ENCODE results near the gene EFNA3. TPM values are rescaled to one million over a fixed set of nuclear protein-coding genes. Genes with fewer than 3 reads are reported as not detected.

EFNA3 gene
- total and polyA plus RNA-seq, 2 donors (not counting 1 experiment from before 2014, with no cell fraction given) = 0.30 to 0.33 TPM

- no peaks in the 10 kb centered on the region for H3K79me2 ChIP-seq (ENCODE audit: control insufficient read depth, insufficient read depth, low read length)
- DNase-seq (ENCODE audit: low read depth in 2 of 2) = no peak
- no peak for TF ChIP-seq EZH2 (IDR thresholded peaks at IDR 0.05; ENCODE audit: low read length, missing control alignments)
- TF ChIP-seq CTCF (conservative IDR thresholded peaks at IDR 0.05 in 1 of 2, IDR thresholded peaks at IDR 0.05 in 1 of 2; ENCODE audit: low read depth in 1 of 2, low read length in 2 of 2) = no peak
- H2AFZ ChIP-seq (ENCODE audit: low read length) = no peak overlapping the region
- no peak overlapping the region for H3K4me3 ChIP-seq (replicated peaks in 1 of 4; ENCODE audit: control extremely low read depth in 1 of 4, insufficient read depth in 1 of 4, low read depth in 3 of 4, low read length in 4 of 4)
- H3K27me3 ChIP-seq (ENCODE audit: control insufficient read depth, insufficient read depth, low read length) = peaks cover 11% of the 10 kb centered on the region
- H3K4me1 ChIP-seq (ENCODE audit: control insufficient read depth, extremely low read depth, insufficient read depth, low read length) = no peaks in the 10 kb centered on the region
- no peak overlapping the region for H3K27ac ChIP-seq (ENCODE audit: insufficient read depth, low read length)
- no peaks in the 10 kb centered on the region for H3K36me3 ChIP-seq (ENCODE audit: control insufficient read depth, insufficient read depth, low read length)
- H3K4me2 ChIP-seq (ENCODE audit: extremely low read depth, insufficient read depth, low read length) = no peak overlapping the region
- H3K9me3 ChIP-seq (ENCODE audit: control insufficient read depth, insufficient read depth, low read depth, low read length) = no peaks in the 10 kb centered on the region
- H4K20me1 ChIP-seq (ENCODE audit: control insufficient read depth, extremely low read depth, insufficient read depth, low read length) = peaks cover 1% of the 10 kb centered on the region
- H3K9ac ChIP-seq (ENCODE audit: insufficient read depth, low read length) = no peak overlapping the region
Observed at GRCh38 chr1:155092641-155093040, 14.0 kb downstream of the EFNA3 start.

- H3K27ac ChIP-seq (ENCODE audit: insufficient read depth, low read length) = no peak overlapping the region
Observed at GRCh38 chr1:155093911-155094621, 15.4 kb downstream of the EFNA3 start.

GRCh38 chr1:155094622-155094948 is 15.9 kb downstream of the EFNA3 start:
- H3K36me3 ChIP-seq (ENCODE audit: control insufficient read depth, insufficient read depth, low read length) = no peaks in the 10 kb centered on the region
- no peaks in the 10 kb centered on the region for H3K9me3 ChIP-seq (ENCODE audit: control insufficient read depth, insufficient read depth, low read depth, low read length)
- no peak overlapping the region for H2AFZ ChIP-seq (ENCODE audit: low read length)
- H3K4me3 ChIP-seq (replicated peaks in 1 of 4; ENCODE audit: control extremely low read depth in 1 of 4, insufficient read depth in 1 of 4, low read depth in 3 of 4, low read length in 4 of 4) = no peak overlapping the region
- no peak overlapping the region for H3K4me2 ChIP-seq (ENCODE audit: extremely low read depth, insufficient read depth, low read length)
- no peak overlapping the region for H3K9ac ChIP-seq (ENCODE audit: insufficient read depth, low read length)
- no peak for DNase-seq (ENCODE audit: low read depth in 2 of 2)
- TF ChIP-seq EZH2 (IDR thresholded peaks at IDR 0.05; ENCODE audit: low read length, missing control alignments) (no peak), CTCF (conservative IDR thresholded peaks at IDR 0.05 in 1 of 2, IDR thresholded peaks at IDR 0.05 in 1 of 2; ENCODE audit: low read depth in 1 of 2, low read length in 2 of 2) (no peak)
- no peaks in the 10 kb centered on the region for H3K79me2 ChIP-seq (ENCODE audit: control insufficient read depth, insufficient read depth, low read length)
- peaks cover 11% of the 10 kb centered on the region for H3K27me3 ChIP-seq (ENCODE audit: control insufficient read depth, insufficient read depth, low read length)
- H3K4me1 ChIP-seq (ENCODE audit: control insufficient read depth, extremely low read depth, insufficient read depth, low read length) = no peaks in the 10 kb centered on the region
- no peak overlapping the region for H3K27ac ChIP-seq (ENCODE audit: insufficient read depth, low read length)
- peaks cover 1% of the 10 kb centered on the region for H4K20me1 ChIP-seq (ENCODE audit: control insufficient read depth, extremely low read depth, insufficient read depth, low read length)

More at GRCh38 chr1:155093911-155094621, 15.4 kb downstream of the EFNA3 start:
- Histone ChIP-seq H3K9me3 (ENCODE audit: control insufficient read depth, insufficient read depth, low read depth, low read length) (no peaks in the 10 kb centered on the region), H4K20me1 (ENCODE audit: control insufficient read depth, extremely low read depth, insufficient read depth, low read length) (peaks cover 1% of the 10 kb centered on the region), H3K27me3 (ENCODE audit: control insufficient read depth, insufficient read depth, low read length) (peaks cover 11% of the 10 kb centered on the region), H3K4me1 (ENCODE audit: control insufficient read depth, extremely low read depth, insufficient read depth, low read length) (no peaks in the 10 kb centered on the region), H3K4me2 (ENCODE audit: extremely low read depth, insufficient read depth, low read length) (no peak overlapping the region), H3K9ac (ENCODE audit: insufficient read depth, low read length) (no peak overlapping the region), H3K79me2 (ENCODE audit: control insufficient read depth, insufficient read depth, low read length) (no peaks in the 10 kb centered on the region), H2AFZ (ENCODE audit: low read length) (no peak overlapping the region), H3K36me3 (ENCODE audit: control insufficient read depth, insufficient read depth, low read length) (no peaks in the 10 kb centered on the region), H3K4me3 (replicated peaks in 1 of 4; ENCODE audit: control extremely low read depth in 1 of 4, insufficient read depth in 1 of 4, low read depth in 3 of 4, low read length in 4 of 4) (no peak overlapping the region)
- TF ChIP-seq EZH2 (IDR thresholded peaks at IDR 0.05; ENCODE audit: low read length, missing control alignments) = no peak
- peak; percentile 23 to 55 for TF ChIP-seq CTCF (conservative IDR thresholded peaks at IDR 0.05 in 1 of 2, IDR thresholded peaks at IDR 0.05 in 1 of 2; ENCODE audit: low read depth in 1 of 2, low read length in 2 of 2)
- DNase-seq (ENCODE audit: low read depth in 2 of 2) = peak; percentile 45 to 66
